Measurements from ENCODE around the gene PPP4R1. TPM values are rescaled to one million over a fixed set of nuclear protein-coding genes. Genes with fewer than 3 reads are reported as not detected.

PPP4R1 gene
- polyA plus RNA-seq, 2 donors, result 76.9 to 84.9 TPM

DNA sequence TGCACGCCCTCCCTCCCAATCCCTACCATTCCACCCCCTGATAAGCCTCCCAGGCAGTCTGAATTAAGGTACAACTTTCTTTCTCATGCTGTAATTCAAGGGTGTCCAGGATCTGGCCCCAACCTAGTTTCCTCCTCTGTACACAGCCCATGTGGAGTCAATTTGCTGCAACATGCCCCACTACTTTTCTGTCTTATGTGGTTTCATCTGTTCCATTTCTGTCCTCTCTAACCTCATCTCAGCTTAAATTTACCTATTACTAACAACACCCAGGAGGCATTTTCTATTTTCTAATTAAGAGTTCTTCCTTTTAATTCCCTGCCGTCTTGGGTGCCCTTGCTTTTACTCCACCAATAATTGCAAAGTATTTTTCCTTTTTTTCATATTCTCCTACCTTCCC, 10.0 kb downstream of the PPP4R1 start:
- WGBS, 2 donors, result 61 to 69% methylated on average over 2 of the region's 2 CpGs
- H3K4me3 ChIP-seq (ENCODE audit: low read depth in 1 of 2, low read length in 2 of 2), result no peak overlapping the region
- H3K36me3 ChIP-seq (ENCODE audit: control insufficient read depth in 2 of 2, insufficient read depth in 2 of 2, low read length in 1 of 2), result no peaks in the 10 kb centered on the region
- peak overlapping the region in 1 of 2 donors; percentile 21 for H3K27ac ChIP-seq (ENCODE audit: low read depth in 2 of 2, low read length in 1 of 2)
- H3K9me3 ChIP-seq (ENCODE audit: control insufficient read depth in 2 of 2, insufficient read depth in 1 of 2, low read depth in 1 of 2, low read length in 1 of 2), result peaks cover 0 to 2% of the 10 kb centered on the region in 2 donors
- no peaks in the 10 kb centered on the region for H3K27me3 ChIP-seq (ENCODE audit: control insufficient read depth in 1 of 2, insufficient read depth in 2 of 2, low read length in 2 of 2)
- H3K4me1 ChIP-seq (ENCODE audit: control insufficient read depth in 2 of 2, insufficient read depth in 2 of 2, low read length in 1 of 2), result peaks cover 0 to 3% of the 10 kb centered on the region in 2 donors

DNA sequence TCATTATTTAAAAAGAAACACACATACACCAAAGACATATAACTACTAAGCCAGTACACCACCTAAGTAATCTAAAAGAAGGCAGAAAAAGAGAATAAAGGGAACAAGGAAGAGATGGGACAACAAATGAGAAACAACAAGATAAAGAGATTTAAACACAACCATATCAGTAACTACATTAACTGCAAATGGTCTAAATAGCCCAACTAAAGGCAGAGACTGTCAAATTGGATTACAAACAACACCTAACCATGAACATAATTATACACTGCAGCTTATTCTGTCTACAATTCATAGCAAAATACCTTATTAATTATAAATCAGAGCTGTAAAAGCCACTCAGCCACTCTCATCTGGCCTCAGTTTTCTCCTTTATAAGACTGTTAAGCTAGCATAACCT, 15.0 kb downstream of the PPP4R1 start:
- H3K27ac ChIP-seq (ENCODE audit: low read depth in 2 of 2, low read length in 1 of 2), result no peak overlapping the region
- no peaks in the 10 kb centered on the region for H3K36me3 ChIP-seq (ENCODE audit: control insufficient read depth in 2 of 2, insufficient read depth in 2 of 2, low read length in 1 of 2)
- H3K4me1 ChIP-seq (ENCODE audit: control insufficient read depth in 2 of 2, insufficient read depth in 2 of 2, low read length in 1 of 2), result peaks cover 0 to 2% of the 10 kb centered on the region in 2 donors
- no peak overlapping the region for H3K4me3 ChIP-seq (ENCODE audit: low read depth in 1 of 2, low read length in 2 of 2)
- H3K27me3 ChIP-seq (ENCODE audit: control insufficient read depth in 1 of 2, insufficient read depth in 2 of 2, low read length in 2 of 2), result no peaks in the 10 kb centered on the region
- peaks cover 0 to 2% of the 10 kb centered on the region in 2 donors for H3K9me3 ChIP-seq (ENCODE audit: control insufficient read depth in 2 of 2, insufficient read depth in 1 of 2, low read depth in 1 of 2, low read length in 1 of 2)

DNA sequence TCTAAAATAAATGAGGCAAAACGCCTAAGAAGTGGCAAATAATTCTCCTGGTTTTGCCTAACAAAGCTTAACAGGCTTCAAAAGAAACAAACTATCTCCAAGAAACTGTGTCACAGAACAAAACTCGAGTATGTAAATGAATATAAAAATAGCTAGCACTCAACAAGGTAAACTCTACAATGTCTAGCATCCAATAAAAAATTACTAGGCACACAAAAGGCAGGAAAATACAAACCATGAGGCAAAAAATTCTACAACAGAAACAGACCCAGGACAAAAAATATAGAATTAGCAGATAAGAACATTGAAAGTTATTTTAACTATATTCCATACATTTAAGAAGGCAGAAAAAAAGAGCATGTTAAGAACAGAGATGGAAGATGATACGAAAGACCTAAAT, 16.8 kb downstream of the PPP4R1 start:
- Histone ChIP-seq H3K4me1 (ENCODE audit: control insufficient read depth in 2 of 2, insufficient read depth in 2 of 2, low read length in 1 of 2) (peaks cover 0 to 2% of the 10 kb centered on the region in 2 donors), H3K27ac (ENCODE audit: low read depth in 2 of 2, low read length in 1 of 2) (no peak overlapping the region), H3K36me3 (ENCODE audit: control insufficient read depth in 2 of 2, insufficient read depth in 2 of 2, low read length in 1 of 2) (no peaks in the 10 kb centered on the region), H3K9me3 (ENCODE audit: control insufficient read depth in 2 of 2, insufficient read depth in 1 of 2, low read depth in 1 of 2, low read length in 1 of 2) (peaks cover 0 to 2% of the 10 kb centered on the region in 2 donors), H3K27me3 (ENCODE audit: control insufficient read depth in 1 of 2, insufficient read depth in 2 of 2, low read length in 2 of 2) (no peaks in the 10 kb centered on the region), H3K4me3 (ENCODE audit: low read depth in 1 of 2, low read length in 2 of 2) (no peak overlapping the region)
- WGBS, 2 donors, result 93 to 94% methylated on average over 3 of the region's 3 CpGs

DNA sequence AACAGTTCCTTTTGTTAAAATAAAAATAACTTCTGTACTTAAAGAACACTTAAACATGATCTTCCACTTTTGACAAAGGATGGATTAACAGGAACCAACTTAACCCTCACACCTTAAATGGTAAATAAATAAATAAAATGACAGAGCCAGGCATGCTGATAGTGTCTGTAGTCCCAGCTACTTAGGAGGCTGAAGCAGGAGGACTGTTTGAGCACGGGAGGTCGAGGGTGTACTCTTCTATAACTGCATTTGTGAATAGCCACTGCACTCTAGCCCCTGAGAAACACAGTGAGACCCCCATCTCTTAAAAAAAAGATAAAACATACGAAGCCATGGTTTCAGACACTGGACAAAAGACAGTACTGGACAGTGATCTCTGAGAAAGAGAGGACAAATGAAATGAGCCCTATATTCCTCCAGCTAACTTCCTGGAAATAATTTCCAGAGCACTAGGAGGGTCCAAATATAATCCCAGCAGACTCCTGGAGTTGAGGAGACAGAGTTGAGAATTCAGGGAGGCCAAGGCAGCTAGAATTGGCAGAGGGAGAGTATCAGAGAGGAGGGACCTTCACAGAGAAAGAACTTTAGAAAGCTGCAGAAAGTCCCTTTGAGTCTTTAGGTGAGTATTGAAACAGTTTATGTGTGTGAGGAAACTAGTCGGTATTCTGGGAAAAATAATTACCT, 17.4 kb downstream of the PPP4R1 start:
- H3K4me3 ChIP-seq (ENCODE audit: low read depth in 1 of 2, low read length in 2 of 2), result no peak overlapping the region
- WGBS, 2 donors, result 94 to 95% methylated on average over 4 of the region's 4 CpGs
- H3K9me3 ChIP-seq (ENCODE audit: control insufficient read depth in 2 of 2, insufficient read depth in 1 of 2, low read depth in 1 of 2, low read length in 1 of 2), result peaks cover 0 to 2% of the 10 kb centered on the region in 2 donors
- H3K36me3 ChIP-seq (ENCODE audit: control insufficient read depth in 2 of 2, insufficient read depth in 2 of 2, low read length in 1 of 2), result no peaks in the 10 kb centered on the region
- no peak overlapping the region for H3K27ac ChIP-seq (ENCODE audit: low read depth in 2 of 2, low read length in 1 of 2)
- H3K4me1 ChIP-seq (ENCODE audit: control insufficient read depth in 2 of 2, insufficient read depth in 2 of 2, low read length in 1 of 2), result peaks cover 0 to 2% of the 10 kb centered on the region in 2 donors
- H3K27me3 ChIP-seq (ENCODE audit: control insufficient read depth in 1 of 2, insufficient read depth in 2 of 2, low read length in 2 of 2), result no peaks in the 10 kb centered on the region

DNA sequence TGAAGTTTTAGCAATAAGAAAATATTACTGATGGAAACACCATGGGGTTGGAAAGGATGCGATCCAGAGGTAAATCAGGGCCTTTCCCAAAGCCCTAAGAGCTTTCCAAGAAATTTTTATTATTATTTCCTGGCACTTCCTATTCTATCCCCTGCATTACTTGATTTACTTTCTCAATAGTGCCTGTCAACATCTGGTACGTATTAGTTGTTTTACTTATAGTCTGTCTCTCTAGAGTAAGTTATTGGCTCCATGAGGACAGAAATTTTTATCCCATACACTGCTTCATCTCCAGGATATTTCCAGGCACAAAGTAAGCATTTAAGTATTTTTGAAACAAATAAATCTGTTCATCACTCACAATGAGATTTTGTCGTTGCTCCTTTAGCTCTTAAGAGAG, 18.1 kb downstream of the PPP4R1 start:
- Histone ChIP-seq H3K36me3 (ENCODE audit: control insufficient read depth in 2 of 2, insufficient read depth in 2 of 2, low read length in 1 of 2) (peaks cover 0 to 2% of the 10 kb centered on the region in 2 donors), H3K4me3 (ENCODE audit: low read depth in 1 of 2, low read length in 2 of 2) (no peak overlapping the region), H3K27ac (ENCODE audit: low read depth in 2 of 2, low read length in 1 of 2) (no peak overlapping the region), H3K4me1 (ENCODE audit: control insufficient read depth in 2 of 2, insufficient read depth in 2 of 2, low read length in 1 of 2) (peaks cover 0 to 2% of the 10 kb centered on the region in 2 donors), H3K27me3 (ENCODE audit: control insufficient read depth in 1 of 2, insufficient read depth in 2 of 2, low read length in 2 of 2) (no peaks in the 10 kb centered on the region), H3K9me3 (ENCODE audit: control insufficient read depth in 2 of 2, insufficient read depth in 1 of 2, low read depth in 1 of 2, low read length in 1 of 2) (peaks cover 0 to 2% of the 10 kb centered on the region in 2 donors)
- WGBS, 2 donors, result 57 to 63% methylated on average over 3 of the region's 3 CpGs

DNA sequence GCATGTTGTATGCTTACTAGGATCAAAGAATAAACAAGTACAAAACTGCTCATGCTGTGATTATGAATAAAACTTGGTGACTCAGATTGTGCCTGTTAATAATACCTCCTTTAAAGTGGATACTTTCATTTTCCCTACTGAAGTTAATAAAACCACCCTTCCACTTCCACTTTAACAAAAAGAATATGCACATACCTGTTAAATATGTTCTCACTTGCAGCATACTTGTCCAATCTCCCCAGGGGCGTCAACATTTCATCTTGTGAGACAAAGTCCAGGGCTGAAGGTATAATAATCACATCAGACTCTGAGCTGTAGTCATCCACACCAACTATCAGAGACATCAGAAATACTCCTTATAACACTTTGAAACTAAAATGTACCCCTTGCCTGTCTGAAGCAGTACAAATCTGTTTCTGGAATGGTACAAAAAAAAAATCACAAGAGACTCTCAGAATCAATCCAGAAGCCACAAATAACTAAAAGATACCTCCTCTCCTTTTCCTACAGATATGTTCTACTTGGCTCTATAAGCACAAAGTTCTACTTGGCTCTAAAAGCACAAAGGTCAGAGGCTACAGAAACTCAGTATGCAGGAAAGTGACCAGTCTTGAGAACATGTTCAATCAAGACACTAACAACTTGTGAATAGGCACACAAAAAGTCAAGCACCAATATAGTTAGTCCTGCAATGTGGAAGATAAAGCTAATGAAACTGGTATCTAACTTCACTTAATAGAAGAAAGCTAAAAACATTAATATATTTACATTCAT, 19.3 kb downstream of the PPP4R1 start:
- peaks cover 0 to 2% of the 10 kb centered on the region in 2 donors for H3K4me1 ChIP-seq (ENCODE audit: control insufficient read depth in 2 of 2, insufficient read depth in 2 of 2, low read length in 1 of 2)
- no peak overlapping the region for H3K4me3 ChIP-seq (ENCODE audit: low read depth in 1 of 2, low read length in 2 of 2)
- WGBS, 2 donors, result 38 to 42% methylated on average over 1 of the region's 1 CpG
- H3K27me3 ChIP-seq (ENCODE audit: control insufficient read depth in 1 of 2, insufficient read depth in 2 of 2, low read length in 2 of 2), result no peaks in the 10 kb centered on the region
- peaks cover 0 to 2% of the 10 kb centered on the region in 2 donors for H3K36me3 ChIP-seq (ENCODE audit: control insufficient read depth in 2 of 2, insufficient read depth in 2 of 2, low read length in 1 of 2)
- H3K9me3 ChIP-seq (ENCODE audit: control insufficient read depth in 2 of 2, insufficient read depth in 1 of 2, low read depth in 1 of 2, low read length in 1 of 2), result no peaks in the 10 kb centered on the region
- peak overlapping the region; percentile 31 to 75 for H3K27ac ChIP-seq (ENCODE audit: low read depth in 2 of 2, low read length in 1 of 2)

DNA sequence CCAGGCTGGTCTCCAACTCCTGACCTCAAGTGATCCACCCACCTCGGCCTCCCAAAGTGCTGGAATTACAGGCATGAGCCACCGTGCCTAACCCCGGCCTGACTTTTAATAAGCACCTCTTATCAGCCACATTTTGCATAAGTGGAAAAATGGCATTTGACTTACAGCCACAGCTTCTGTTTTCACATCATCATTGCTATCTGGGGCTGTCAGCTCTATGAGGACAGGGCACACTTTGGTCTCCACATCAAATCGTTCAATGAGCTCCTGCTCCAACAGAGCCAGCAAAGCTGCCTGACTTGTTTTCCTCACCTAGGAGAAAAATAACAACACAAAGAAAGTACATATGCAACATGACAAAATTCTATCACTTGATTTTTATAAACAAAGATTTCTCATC, 26.4 kb downstream of the PPP4R1 start:
- H3K36me3 ChIP-seq (ENCODE audit: control insufficient read depth in 2 of 2, insufficient read depth in 2 of 2, low read length in 1 of 2), result peaks cover 2% of the 10 kb centered on the region in 2 donors
- WGBS, 2 donors, result 91 to 94% methylated on average over 4 of the region's 4 CpGs
- no peak overlapping the region for H3K4me3 ChIP-seq (ENCODE audit: low read depth in 1 of 2, low read length in 2 of 2)
- no peak overlapping the region for H3K27ac ChIP-seq (ENCODE audit: low read depth in 2 of 2, low read length in 1 of 2)
- no peaks in the 10 kb centered on the region for H3K4me1 ChIP-seq (ENCODE audit: control insufficient read depth in 2 of 2, insufficient read depth in 2 of 2, low read length in 1 of 2)
- no peaks in the 10 kb centered on the region for H3K9me3 ChIP-seq (ENCODE audit: control insufficient read depth in 2 of 2, insufficient read depth in 1 of 2, low read depth in 1 of 2, low read length in 1 of 2)
- no peaks in the 10 kb centered on the region for H3K27me3 ChIP-seq (ENCODE audit: control insufficient read depth in 1 of 2, insufficient read depth in 2 of 2, low read length in 2 of 2)

DNA sequence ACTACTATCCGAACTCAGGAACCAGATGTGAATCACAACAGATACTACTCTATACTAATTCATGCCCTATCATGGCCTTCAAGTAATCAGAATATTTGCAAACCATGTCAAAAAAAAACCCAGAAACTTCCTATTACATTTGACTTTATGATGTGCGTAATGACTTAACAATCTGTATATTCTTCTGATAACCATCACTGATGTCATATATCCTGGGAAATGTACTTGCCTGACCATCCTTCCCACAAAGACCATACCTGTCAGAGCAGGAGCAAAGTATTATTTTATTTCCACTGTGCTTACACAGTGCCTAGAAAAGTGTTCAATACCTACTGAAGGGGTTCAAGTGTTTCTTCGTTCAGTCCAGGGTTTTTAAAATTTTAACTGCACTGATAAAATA, 27.5 kb downstream of the PPP4R1 start:
- Histone ChIP-seq H3K36me3 (ENCODE audit: control insufficient read depth in 2 of 2, insufficient read depth in 2 of 2, low read length in 1 of 2) (peaks cover 2% of the 10 kb centered on the region in 2 donors), H3K4me1 (ENCODE audit: control insufficient read depth in 2 of 2, insufficient read depth in 2 of 2, low read length in 1 of 2) (no peaks in the 10 kb centered on the region), H3K9me3 (ENCODE audit: control insufficient read depth in 2 of 2, insufficient read depth in 1 of 2, low read depth in 1 of 2, low read length in 1 of 2) (no peaks in the 10 kb centered on the region), H3K27ac (ENCODE audit: low read depth in 2 of 2, low read length in 1 of 2) (no peak overlapping the region), H3K27me3 (ENCODE audit: control insufficient read depth in 1 of 2, insufficient read depth in 2 of 2, low read length in 2 of 2) (no peaks in the 10 kb centered on the region), H3K4me3 (ENCODE audit: low read depth in 1 of 2, low read length in 2 of 2) (no peak overlapping the region)
- WGBS, 2 donors, result 96% methylated on average over 3 of the region's 3 CpGs

DNA sequence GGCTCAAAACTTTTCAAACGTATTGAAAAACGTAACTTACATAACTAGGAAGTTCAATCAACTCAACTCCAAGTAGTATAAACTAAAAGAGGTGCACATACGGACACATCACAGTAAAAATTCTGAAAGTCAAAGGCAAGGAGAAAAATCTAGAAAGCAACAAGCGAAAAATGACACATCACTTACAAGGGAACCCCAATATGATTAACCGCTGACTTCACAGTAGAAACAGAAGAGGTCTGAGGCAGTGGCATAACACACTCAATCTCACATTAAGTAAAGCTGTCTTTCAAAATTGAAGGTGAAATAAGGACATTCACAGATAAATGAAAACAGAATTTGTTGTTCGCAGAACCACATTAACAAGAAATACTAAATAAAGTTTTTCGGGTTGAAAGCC, 32.7 kb downstream of the PPP4R1 start:
- Histone ChIP-seq H3K27ac (ENCODE audit: low read depth in 2 of 2, low read length in 1 of 2) (no peak overlapping the region), H3K27me3 (ENCODE audit: control insufficient read depth in 1 of 2, insufficient read depth in 2 of 2, low read length in 2 of 2) (no peaks in the 10 kb centered on the region), H3K4me3 (ENCODE audit: low read depth in 1 of 2, low read length in 2 of 2) (no peak overlapping the region), H3K36me3 (ENCODE audit: control insufficient read depth in 2 of 2, insufficient read depth in 2 of 2, low read length in 1 of 2) (peaks cover 0 to 8% of the 10 kb centered on the region in 2 donors), H3K4me1 (ENCODE audit: control insufficient read depth in 2 of 2, insufficient read depth in 2 of 2, low read length in 1 of 2) (no peaks in the 10 kb centered on the region), H3K9me3 (ENCODE audit: control insufficient read depth in 2 of 2, insufficient read depth in 1 of 2, low read depth in 1 of 2, low read length in 1 of 2) (no peaks in the 10 kb centered on the region)
- whole genome bisulfite sequencing, 2 donors, result 97% methylated on average over 7 of the region's 7 CpGs

DNA sequence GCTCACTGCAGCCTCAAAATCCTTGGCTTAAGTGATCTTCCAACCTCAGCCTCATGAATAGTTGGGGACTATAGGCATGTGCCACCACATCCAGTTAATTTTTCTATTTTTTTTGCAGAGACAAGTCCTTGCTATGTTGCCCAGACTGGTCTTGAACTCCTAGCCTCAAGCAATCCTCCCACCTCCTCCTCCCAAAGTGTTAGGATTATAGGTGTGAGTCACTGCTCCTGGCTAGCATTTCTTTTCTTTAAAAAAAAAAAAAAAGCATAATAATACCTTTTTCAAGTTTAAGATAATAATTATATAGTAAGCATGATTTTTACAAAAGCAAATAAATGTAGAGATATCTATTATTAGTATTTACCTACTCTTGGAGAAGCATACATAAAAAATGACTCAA, 36.1 kb downstream of the PPP4R1 start:
- H3K27me3 ChIP-seq (ENCODE audit: control insufficient read depth in 1 of 2, insufficient read depth in 2 of 2, low read length in 2 of 2), result no peaks in the 10 kb centered on the region
- no peak overlapping the region for H3K27ac ChIP-seq (ENCODE audit: low read depth in 2 of 2, low read length in 1 of 2)
- no peak overlapping the region for H3K4me3 ChIP-seq (ENCODE audit: low read depth in 1 of 2, low read length in 2 of 2)
- no peaks in the 10 kb centered on the region for H3K9me3 ChIP-seq (ENCODE audit: control insufficient read depth in 2 of 2, insufficient read depth in 1 of 2, low read depth in 1 of 2, low read length in 1 of 2)
- peaks cover 0 to 8% of the 10 kb centered on the region in 2 donors for H3K36me3 ChIP-seq (ENCODE audit: control insufficient read depth in 2 of 2, insufficient read depth in 2 of 2, low read length in 1 of 2)
- H3K4me1 ChIP-seq (ENCODE audit: control insufficient read depth in 2 of 2, insufficient read depth in 2 of 2, low read length in 1 of 2), result no peaks in the 10 kb centered on the region
